ENCODE data around the gene PRPSAP1. TPM values are rescaled to one million over a fixed set of nuclear protein-coding genes. Genes with fewer than 3 reads are reported as not detected.
A peak's percentile ranks its signal among the peaks of the same experiment; 100 is the strongest.

PRPSAP1 gene
- total RNA-seq, 4 donors from 2014 or later, result 10.2 to 23.4 (median 15.9) TPM

DNA sequence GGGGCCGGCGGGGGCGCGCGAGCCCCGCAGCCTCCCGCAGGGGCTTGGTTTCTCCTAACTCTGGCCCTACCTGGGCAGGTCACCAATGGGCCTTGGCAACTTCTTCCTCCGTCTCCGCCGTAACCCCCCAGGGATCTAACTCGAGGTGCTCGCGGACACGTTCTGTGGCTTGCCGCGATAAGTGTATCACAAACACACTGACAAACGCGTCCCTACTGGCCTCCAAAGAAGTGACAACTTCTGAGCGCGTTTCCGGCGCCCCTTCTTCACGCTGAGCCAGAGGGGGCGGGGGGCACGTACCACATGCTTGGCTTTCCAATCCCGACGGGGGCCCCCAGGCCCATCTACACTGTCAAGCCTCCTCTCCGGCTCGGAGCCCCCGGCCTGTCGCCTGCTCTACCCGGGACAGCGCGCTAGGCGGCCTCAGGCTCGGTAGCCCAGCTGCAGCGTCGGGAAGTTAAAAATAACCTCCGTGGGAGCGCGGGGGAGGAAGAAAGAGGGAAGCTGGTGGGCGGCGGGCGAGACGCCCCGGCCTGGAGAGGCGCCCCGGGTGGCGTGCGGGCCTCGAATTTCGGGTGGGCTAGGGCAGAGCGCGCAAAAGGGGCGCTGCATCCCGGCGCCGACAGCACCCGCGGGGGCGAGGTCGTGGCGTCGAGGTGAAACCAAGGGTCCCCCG lies 30.0 kb upstream of the PRPSAP1 start:
- DNase-seq, result peak in 1 of 2 donors; percentile 30
- ATAC-seq, result peak; percentile 34
- intact Hi-C loops (cut with DNase I; ENCODE audit: low total_unique reads), result no loop called here
- Histone ChIP-seq H3K9me3 (no peaks in the 10 kb centered on the region), H3K4me3 (peak overlapping the region; percentile 44 to 69 (median 62)), H3K4me1 (peaks cover 21 to 29% of the 10 kb centered on the region in 2 donors), H3K36me3 (no peaks in the 10 kb centered on the region), H3K27ac (peak overlapping the region; percentile 64 to 79 (median 71)), H3K27me3 (peaks cover 0 to 12% (median 5%) of the 10 kb centered on the region in 3 donors)
- TF ChIP-seq, protein P1, sequence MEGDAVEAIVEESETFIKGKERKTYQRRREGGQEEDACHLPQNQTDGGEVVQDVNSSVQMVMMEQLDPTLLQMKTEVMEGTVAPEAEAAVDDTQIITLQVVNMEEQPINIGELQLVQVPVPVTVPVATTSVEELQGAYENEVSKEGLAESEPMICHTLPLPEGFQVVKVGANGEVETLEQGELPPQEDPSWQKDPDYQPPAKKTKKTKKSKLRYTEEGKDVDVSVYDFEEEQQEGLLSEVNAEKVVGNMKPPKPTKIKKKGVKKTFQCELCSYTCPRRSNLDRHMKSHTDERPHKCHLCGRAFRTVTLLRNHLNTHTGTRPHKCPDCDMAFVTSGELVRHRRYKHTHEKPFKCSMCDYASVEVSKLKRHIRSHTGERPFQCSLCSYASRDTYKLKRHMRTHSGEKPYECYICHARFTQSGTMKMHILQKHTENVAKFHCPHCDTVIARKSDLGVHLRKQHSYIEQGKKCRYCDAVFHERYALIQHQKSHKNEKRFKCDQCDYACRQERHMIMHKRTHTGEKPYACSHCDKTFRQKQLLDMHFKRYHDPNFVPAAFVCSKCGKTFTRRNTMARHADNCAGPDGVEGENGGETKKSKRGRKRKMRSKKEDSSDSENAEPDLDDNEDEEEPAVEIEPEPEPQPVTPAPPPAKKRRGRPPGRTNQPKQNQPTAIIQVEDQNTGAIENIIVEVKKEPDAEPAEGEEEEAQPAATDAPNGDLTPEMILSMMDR (IDR thresholded peaks at IDR 0.05 in 4 of 5, conservative IDR thresholded peaks at IDR 0.05 in 1 of 5), result peak in 2 of 5 experiments; percentile 40 to 47
- no peak for TF ChIP-seq POLR2A (IDR thresholded peaks at IDR 0.05)
- in situ Hi-C loops (cut with MboI; ENCODE audit: low sequenced_read_pairs in 4 of 4), result no loop called here

GRCh38 chr17:76382803-76383545 lies 29.3 kb upstream of the PRPSAP1 start:
- Histone ChIP-seq H3K9me3 (no peaks in the 10 kb centered on the region), H3K27ac (peak overlapping the region; percentile 64 to 79 (median 71)), H3K4me1 (peaks cover 21 to 29% of the 10 kb centered on the region in 2 donors), H3K4me3 (peak overlapping the region; percentile 44 to 69 (median 62)), H3K36me3 (no peaks in the 10 kb centered on the region), H3K27me3 (peaks cover 0 to 12% (median 5%) of the 10 kb centered on the region in 3 donors)
- DNase-seq (no peak), ATAC-seq (peak in 1 of 2 donors; percentile 28)
- TF ChIP-seq, protein P1 (IDR thresholded peaks at IDR 0.05 in 4 of 5, conservative IDR thresholded peaks at IDR 0.05 in 1 of 5), result no peak
- no peak for TF ChIP-seq POLR2A (IDR thresholded peaks at IDR 0.05)
- in situ Hi-C loops (cut with MboI; ENCODE audit: low sequenced_read_pairs in 4 of 4) (no loop called here), intact Hi-C loops (cut with DNase I; ENCODE audit: low total_unique reads) (no loop called here)

- TF ChIP-seq POLR2A (IDR thresholded peaks at IDR 0.05), result no peak
- TF ChIP-seq, protein P1 (IDR thresholded peaks at IDR 0.05 in 4 of 5, conservative IDR thresholded peaks at IDR 0.05 in 1 of 5), result no peak
- ATAC-seq (no peak), DNase-seq (no peak)
- in situ Hi-C loops (cut with MboI; ENCODE audit: low sequenced_read_pairs in 4 of 4) (no loop called here), intact Hi-C loops (cut with DNase I; ENCODE audit: low total_unique reads) (no loop called here)
- Histone ChIP-seq H3K9me3 (no peaks in the 10 kb centered on the region), H3K27ac (peak overlapping the region in 3 of 4 donors; percentile 64 to 79 (median 72)), H3K4me3 (peak overlapping the region; percentile 44 to 69 (median 62)), H3K4me1 (peaks cover 21 to 29% of the 10 kb centered on the region in 2 donors), H3K36me3 (no peaks in the 10 kb centered on the region), H3K27me3 (peaks cover 0 to 12% (median 5%) of the 10 kb centered on the region in 3 donors)
Observed at GRCh38 chr17:76382351-76382802, 28.7 kb upstream of the PRPSAP1 start.

- H3K4me1 ChIP-seq, result peaks cover 21 to 29% of the 10 kb centered on the region in 2 donors
- H3K9me3 ChIP-seq, result no peaks in the 10 kb centered on the region
- intact Hi-C loops (cut with DNase I; ENCODE audit: low total_unique reads) (no loop called here), in situ Hi-C loops (cut with MboI; ENCODE audit: low sequenced_read_pairs in 4 of 4) (no loop called here)
- peaks cover 0 to 12% (median 5%) of the 10 kb centered on the region in 3 donors for H3K27me3 ChIP-seq
- ATAC-seq (no peak), DNase-seq (no peak)
- H3K36me3 ChIP-seq, result no peaks in the 10 kb centered on the region
- H3K4me3 ChIP-seq, result peak overlapping the region in 1 of 4 donors; percentile 61
- TF ChIP-seq, protein P1 (IDR thresholded peaks at IDR 0.05 in 4 of 5, conservative IDR thresholded peaks at IDR 0.05 in 1 of 5), result no peak
- no peak for TF ChIP-seq POLR2A (IDR thresholded peaks at IDR 0.05)
- no peak overlapping the region for H3K27ac ChIP-seq
Observed at GRCh38 chr17:76381633-76382350, 28.1 kb upstream of the PRPSAP1 start.
